Mesenchymal stem cell (in vitro differentiated cells and primary cell): ENCODE data around the gene DHX8.
A peak's percentile ranks its signal among the peaks of the same experiment; 100 is the strongest.
"Not testable (repeated sequence)": the region's sequence is repeated elsewhere in the genome, so short reads cannot be mapped to it uniquely, and the experiment has no call there.

Experiments
- DNase-seq: peaks from one replicate; pipeline ENCODE4 v3.0.0-alpha.2; 2013
- H2AFZ ChIP-seq: one replicate; pipeline ENCODE4 v1.6.1; 2013; ENCODE audit warnings: low read depth, mild to moderate bottlenecking, control low read depth, inconsistent platforms, low read length, moderate library complexity
- H2AK5ac ChIP-seq: 2 replicates; pipeline ENCODE4 v1.6.1; 2013; ENCODE audit warnings: low read length, moderate library complexity, mild to moderate bottlenecking, inconsistent platforms; ENCODE audit not compliant: severe bottlenecking
- H2BK120ac ChIP-seq: one replicate; pipeline ENCODE4 v1.6.1; 2013; ENCODE audit warnings: low read depth, mild to moderate bottlenecking, inconsistent platforms, low read length, moderate library complexity
- H2BK12ac ChIP-seq, 2 experiments: one replicate each; pipeline ENCODE4 v1.6.1; 2013; ENCODE audit warnings: inconsistent platforms in 2 of 2, low read length in 2 of 2, mild to moderate bottlenecking in 2 of 2, moderate library complexity in 2 of 2, control low read depth in 1 of 2
- H2BK15ac ChIP-seq: one replicate; pipeline ENCODE4 v1.6.1; 2013; ENCODE audit warnings: mild to moderate bottlenecking, low read depth, inconsistent platforms; ENCODE audit not compliant: poor library complexity, severe bottlenecking
- H2BK5ac ChIP-seq: 2 replicates; pipeline ENCODE4 v1.6.1; 2013; ENCODE audit warnings: low read depth, mild to moderate bottlenecking, low read length, control low read depth, inconsistent platforms; ENCODE audit not compliant: poor library complexity, severe bottlenecking
- H3K14ac ChIP-seq, 2 experiments: one replicate each; pipeline ENCODE4 v1.6.1; 2013; ENCODE audit warnings: inconsistent platforms in 2 of 2, low read length in 2 of 2, control low read depth in 1 of 2, mild to moderate bottlenecking in 1 of 2, moderate library complexity in 1 of 2
- H3K18ac ChIP-seq, 2 experiments: one replicate each; pipeline ENCODE4 v1.6.1; 2013; ENCODE audit warnings: inconsistent platforms in 2 of 2, low read length in 2 of 2, control low read depth in 1 of 2, low read depth in 1 of 2, mild to moderate bottlenecking in 1 of 2
- H3K23ac ChIP-seq, 2 experiments: one replicate each; pipeline ENCODE4 v1.6.1; 2013; ENCODE audit warnings: inconsistent platforms in 2 of 2, low read length in 2 of 2, mild to moderate bottlenecking in 2 of 2, moderate library complexity in 2 of 2, control low read depth in 1 of 2
- H3K27ac ChIP-seq: 2 replicates; pipeline ENCODE4 v1.5.1; 2013; ENCODE audit warnings: mild to moderate bottlenecking, moderate library complexity, low read length, control low read depth, inconsistent platforms; ENCODE audit not compliant: poor library complexity, severe bottlenecking
- H3K27me3 ChIP-seq, 2 experiments: 2 replicates each; pipeline versions ENCODE4 v1.6.1 to v1.7.0; 2013; ENCODE audit warnings: low read length in 2 of 2, mild to moderate bottlenecking in 2 of 2, moderate library complexity in 2 of 2, control low read depth in 1 of 2, inconsistent platforms in 1 of 2; ENCODE audit not compliant: control insufficient read depth in 1 of 2, insufficient read depth in 1 of 2
- H3K36me3 ChIP-seq, 2 experiments: 2 replicates each; pipeline versions ENCODE4 v1.6.1 to v1.7.0; 2013; ENCODE audit warnings: low read length in 2 of 2, control low read depth in 1 of 2, inconsistent platforms in 1 of 2, low read depth in 1 of 2, mild to moderate bottlenecking in 1 of 2; ENCODE audit not compliant: insufficient read depth in 2 of 2, control insufficient read depth in 1 of 2
- H3K4ac ChIP-seq, 2 experiments: one replicate each; pipeline ENCODE4 v1.6.1; 2013; ENCODE audit warnings: inconsistent platforms in 2 of 2, low read length in 2 of 2, mild to moderate bottlenecking in 2 of 2, moderate library complexity in 2 of 2, control low read depth in 1 of 2, low read depth in 1 of 2
- H3K4me1 ChIP-seq: 2 replicates; pipeline ENCODE4 v1.6.1; 2013; ENCODE audit warnings: low read depth, low read length, control low read depth; ENCODE audit not compliant: control insufficient read depth, insufficient read depth
- H3K4me2 ChIP-seq: 2 replicates; pipeline ENCODE4 v1.6.1; 2013; ENCODE audit warnings: low read length, mild to moderate bottlenecking, inconsistent platforms; ENCODE audit not compliant: poor library complexity, severe bottlenecking
- H3K4me3 ChIP-seq, 2 experiments: 2 replicates each; pipeline versions ENCODE4 v1.5.1 to v1.7.0; 2013; ENCODE audit warnings: low read length in 2 of 2, mild to moderate bottlenecking in 2 of 2, control low read depth in 1 of 2, low read depth in 1 of 2; ENCODE audit not compliant: insufficient read depth in 1 of 2
- H3K79me1 ChIP-seq: replicated peaks from 2 replicates; pipeline ENCODE4 v1.6.1; 2013; ENCODE audit warnings: mild to moderate bottlenecking, control low read depth, low read length, inconsistent platforms; ENCODE audit not compliant: poor library complexity, severe bottlenecking
- H3K9ac ChIP-seq: 2 replicates; pipeline ENCODE4 v1.7.0; 2013; ENCODE audit warnings: mild to moderate bottlenecking, low read length, moderate library complexity
- H3K9me3 ChIP-seq: 2 replicates; pipeline ENCODE4 v1.7.0; 2013; ENCODE audit warnings: mild to moderate bottlenecking, low read length; ENCODE audit not compliant: control insufficient read depth
- H4K8ac ChIP-seq: one replicate; pipeline ENCODE4 v1.6.1; 2013; ENCODE audit warnings: inconsistent platforms, mild to moderate bottlenecking, low read length, moderate library complexity
- H4K91ac ChIP-seq: one replicate; pipeline ENCODE4 v1.6.1; 2013; ENCODE audit warnings: mild to moderate bottlenecking, low read length, inconsistent platforms
- WGBS: methylation state at CpG from one replicate; pipeline ENCODE4 v1.1.7; 2013; ENCODE audit warnings: mixed read lengths; 5-methylcytosine and 5-hydroxymethylcytosine counted together

The DHX8 gene

DNA sequence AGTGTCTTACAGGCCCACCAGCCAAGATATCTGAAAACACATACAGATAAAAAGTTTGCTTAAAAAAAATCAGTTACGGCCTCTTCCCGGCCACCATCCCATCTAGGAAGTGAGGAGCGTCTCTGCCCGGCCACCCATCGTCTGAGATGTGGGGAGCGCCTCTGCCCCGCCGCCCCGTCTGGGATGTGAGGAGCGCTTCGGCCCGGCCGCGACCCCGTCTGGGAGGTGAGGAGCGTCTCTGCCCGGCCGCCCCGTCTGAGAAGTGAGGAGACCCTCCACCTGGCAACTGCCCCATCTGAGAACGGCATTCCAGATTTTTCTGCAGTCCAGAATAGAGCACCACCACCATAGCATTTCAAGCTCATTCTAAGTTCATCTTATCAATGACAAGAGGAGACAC, 33.0 kb upstream of the DHX8 start:
- not testable (repeated sequence) for DNase-seq, H3K14ac ChIP-seq, H4K91ac ChIP-seq, H3K4me2 ChIP-seq, H3K9ac ChIP-seq, H3K9me3 ChIP-seq, H3K36me3 ChIP-seq, H2BK120ac ChIP-seq, H3K79me1 ChIP-seq, H3K4ac ChIP-seq, H3K18ac ChIP-seq, H2AFZ ChIP-seq, H3K4me3 ChIP-seq, H4K8ac ChIP-seq, H2BK15ac ChIP-seq, H2BK5ac ChIP-seq, H3K27me3 ChIP-seq, H2BK12ac ChIP-seq, H2AK5ac ChIP-seq, H3K4me1 ChIP-seq, H3K23ac ChIP-seq, H3K27ac ChIP-seq
- over 99% methylated on average over 17 of the region's 20 CpGs for WGBS

DNA sequence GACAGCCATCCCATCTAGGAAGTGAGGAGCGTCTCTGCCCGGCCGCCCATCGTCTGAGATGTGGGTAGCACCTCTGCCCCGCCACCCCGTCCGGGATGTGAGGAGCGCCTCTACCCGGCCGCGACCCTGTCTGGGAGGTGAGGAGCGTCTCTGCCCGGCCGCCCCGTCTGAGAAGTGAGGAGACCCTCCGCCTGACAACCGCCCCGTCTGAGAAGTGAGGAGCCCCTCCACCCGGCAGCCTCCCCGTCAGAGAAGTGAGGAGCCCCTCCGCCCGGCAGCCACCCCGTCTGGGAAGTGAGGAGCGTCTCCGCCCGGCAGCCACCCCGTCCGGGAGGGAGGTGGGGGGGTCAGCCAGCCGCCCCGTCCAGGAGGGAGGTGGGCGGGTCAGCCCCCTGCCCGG, 32.0 kb upstream of the DHX8 start:
- not testable (repeated sequence) for H3K4ac ChIP-seq, H3K18ac ChIP-seq

DNA sequence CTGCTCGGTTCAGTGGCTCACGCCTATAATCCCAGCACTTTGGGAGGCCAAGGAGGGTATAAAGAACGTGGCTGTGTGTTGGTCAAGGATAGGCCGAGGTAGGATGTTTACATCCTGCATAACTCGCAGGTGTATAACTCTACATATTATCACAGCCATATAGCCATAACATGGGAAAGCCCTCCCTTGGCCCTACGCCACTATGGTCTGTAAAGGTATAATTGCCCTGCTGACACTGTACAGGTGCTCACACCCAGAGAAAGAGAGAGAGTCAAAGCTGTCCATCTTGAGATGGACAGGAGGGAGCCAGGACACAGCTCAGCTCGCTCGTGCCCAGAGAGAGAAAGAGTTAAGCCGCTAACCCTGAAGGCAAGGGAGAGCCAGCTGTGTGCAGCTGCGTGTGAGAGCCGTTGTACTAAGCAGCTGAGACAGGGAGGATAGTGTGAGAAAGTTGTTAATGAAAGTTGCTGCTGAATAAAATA, 30.4 kb upstream of the DHX8 start:
- Histone ChIP-seq H2BK120ac (no peak overlapping the region), H3K23ac (no peak overlapping the region), H4K8ac (no peak overlapping the region), H3K9me3 (no peaks in the 10 kb centered on the region), H3K4me2 (no peak overlapping the region), H2BK15ac (no peak overlapping the region), H3K18ac (no peak overlapping the region), H3K27me3 (no peaks in the 10 kb centered on the region), H3K4me3 (no peak overlapping the region), H2BK12ac (peak overlapping the region in 1 of 2 experiments; percentile 13), H2BK5ac (no peak overlapping the region), H4K91ac (no peak overlapping the region), H2AFZ (no peak overlapping the region), H3K14ac (no peak overlapping the region), H3K36me3 (no peaks in the 10 kb centered on the region), H3K79me1 (no peaks in the 10 kb centered on the region), H3K4me1 (peaks cover 7% of the 10 kb centered on the region), H3K9ac (no peak overlapping the region), H2AK5ac (no peak overlapping the region), H3K4ac (no peak overlapping the region), H3K27ac (no peak overlapping the region)
- 90% methylated on average over 4 of the region's 11 CpGs for WGBS
- peak; percentile 26 for DNase-seq

More for the DNA sequence above, 32.0 kb upstream of the DHX8 start:
- not testable (repeated sequence) for H2BK120ac ChIP-seq, H2BK15ac ChIP-seq, H3K4me3 ChIP-seq, H3K4me1 ChIP-seq, H3K27ac ChIP-seq, H3K4me2 ChIP-seq, H2AK5ac ChIP-seq, H2AFZ ChIP-seq, H3K9me3 ChIP-seq, H3K23ac ChIP-seq, H3K27me3 ChIP-seq, H2BK5ac ChIP-seq, H3K14ac ChIP-seq, H3K9ac ChIP-seq, H4K8ac ChIP-seq, H2BK12ac ChIP-seq, H3K36me3 ChIP-seq, DNase-seq, H3K79me1 ChIP-seq, H4K91ac ChIP-seq
- 97% methylated on average over 24 of the region's 32 CpGs for WGBS

DNA sequence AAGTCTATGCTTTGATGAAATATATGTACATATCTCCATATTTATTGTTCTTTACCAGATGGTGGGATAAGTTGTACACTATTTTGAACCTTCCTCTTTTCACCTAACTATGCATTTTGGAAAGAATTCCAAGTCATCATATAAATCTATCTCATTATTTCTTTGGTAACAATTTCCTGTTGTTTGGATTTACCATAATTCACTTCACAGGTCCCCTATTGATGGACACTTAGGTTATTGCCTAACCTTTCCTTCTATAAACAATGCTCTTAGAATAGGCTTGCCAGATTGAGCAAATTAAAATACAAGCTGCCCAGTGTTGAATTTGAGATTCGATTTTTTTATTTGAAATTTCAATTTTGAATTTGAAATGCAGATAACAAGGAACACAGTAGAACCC, 28.9 kb upstream of the DHX8 start:
- Histone ChIP-seq H3K36me3 (no peaks in the 10 kb centered on the region), H3K27ac (no peak overlapping the region), H3K4me3 (no peak overlapping the region), H2BK12ac (no peak overlapping the region), H3K9ac (no peak overlapping the region), H4K91ac (no peak overlapping the region), H2BK5ac (no peak overlapping the region), H2BK120ac (no peak overlapping the region), H3K4me1 (peaks cover 4% of the 10 kb centered on the region), H3K23ac (no peak overlapping the region), H2AK5ac (no peak overlapping the region), H3K4me2 (no peak overlapping the region), H3K79me1 (no peaks in the 10 kb centered on the region), H2AFZ (no peak overlapping the region), H4K8ac (no peak overlapping the region), H2BK15ac (no peak overlapping the region), H3K14ac (no peak overlapping the region), H3K27me3 (no peaks in the 10 kb centered on the region), H3K4ac (no peak overlapping the region), H3K9me3 (no peaks in the 10 kb centered on the region), H3K18ac (no peak overlapping the region)
- WGBS = no CpG with 5 or more reads among the region's 1 CpG
- no peak for DNase-seq
